ENCODE measurements around the gene RCC1. TPM values are rescaled to one million over a fixed set of nuclear protein-coding genes. Genes with fewer than 3 reads are reported as not detected.

Gene RCC1, protein sequence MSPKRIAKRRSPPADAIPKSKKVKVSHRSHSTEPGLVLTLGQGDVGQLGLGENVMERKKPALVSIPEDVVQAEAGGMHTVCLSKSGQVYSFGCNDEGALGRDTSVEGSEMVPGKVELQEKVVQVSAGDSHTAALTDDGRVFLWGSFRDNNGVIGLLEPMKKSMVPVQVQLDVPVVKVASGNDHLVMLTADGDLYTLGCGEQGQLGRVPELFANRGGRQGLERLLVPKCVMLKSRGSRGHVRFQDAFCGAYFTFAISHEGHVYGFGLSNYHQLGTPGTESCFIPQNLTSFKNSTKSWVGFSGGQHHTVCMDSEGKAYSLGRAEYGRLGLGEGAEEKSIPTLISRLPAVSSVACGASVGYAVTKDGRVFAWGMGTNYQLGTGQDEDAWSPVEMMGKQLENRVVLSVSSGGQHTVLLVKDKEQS
- total RNA-seq (2022) (30.3 and 42.4 TPM in 2 replicates), Bru-seq, nascent RNA (percentile 93 among the genes with signal in this experiment), BruChase-seq, experiment 1, labeled RNA remaining after a 6-hour chase (percentile 92 among the genes with signal in this experiment), BruChase-seq, experiment 2, labeled RNA remaining after a 2-hour chase (percentile 92 among the genes with signal in this experiment)
- long read RNA-seq, partial matches to known transcripts = 2 of 17 reads
- long read RNA-seq, other reads (novel, unspliced or antisense) = 12 of 17 reads

DNA sequence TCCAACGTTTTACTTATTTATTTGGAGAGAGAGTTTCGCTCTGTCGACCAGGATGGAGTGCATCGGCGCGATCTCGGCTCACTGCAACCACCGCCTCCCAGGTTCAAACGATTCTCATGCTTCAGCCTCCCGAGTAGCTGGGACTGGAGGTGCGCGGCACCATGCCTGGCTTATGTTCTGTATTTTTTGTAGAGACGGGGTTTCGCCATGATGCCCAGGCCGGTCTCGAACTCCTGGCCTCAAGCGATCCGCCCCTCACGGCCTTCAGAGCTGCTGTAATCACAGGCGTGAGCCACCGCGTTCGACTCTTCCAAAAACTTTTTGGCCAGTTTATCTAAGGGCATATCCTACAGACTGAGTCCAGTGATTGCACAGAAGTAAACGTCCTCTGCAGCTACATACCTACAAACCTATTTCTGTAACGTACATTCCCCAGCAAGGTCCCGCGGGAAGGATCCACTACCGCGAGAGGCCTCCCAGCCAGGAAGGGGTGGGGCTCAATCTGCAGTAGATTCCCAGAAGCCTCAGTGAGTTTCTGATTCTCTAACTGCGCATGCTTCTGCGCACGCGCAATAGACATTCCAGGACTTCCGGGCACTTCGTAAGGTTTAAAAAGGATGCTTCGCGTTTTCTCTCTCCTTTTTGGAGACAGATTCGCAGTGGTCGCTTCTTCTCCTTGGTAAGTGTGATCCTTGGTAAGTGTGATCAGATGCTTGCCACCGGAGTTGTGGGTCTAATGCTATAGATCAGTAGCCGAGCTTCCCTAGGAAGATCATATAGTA lies at the start of gene RCC1:
Gene RCC1 (plus strand): TSS at position 638 of the 782 bp plus-strand sequence. CDS start 23,824 bp downstream, outside the sequence.
- ChIA-PET CTCF (interaction anchor here (0.5 to 0.8 kb wide), 2 partner anchors 96 to 97 kb away, joined by 3 to 5 read pairs; no protein-coding TSS in a partner anchor), POLR2A (interaction anchor here (0.6 to 14.1 kb wide), 37 partner anchors 8 to 286 kb away, joined by 3 to 237 read pairs (median 4); partner anchors contain the start of genes MED18, SESN2, TAF12 and TRNAU1AP)
- Mint-ChIP-seq H3K27ac (ENCODE audit: low read depth, unreplicated experiment) (peak within 1 kb of the TSS; percentile 98), H3K36me3 (ENCODE audit: insufficient read depth, unreplicated experiment) (peaks cover 54% of the 10 kb centered on the region), H3K4me3 (ENCODE audit: unreplicated experiment) (peak within 1 kb of the TSS; percentile 95), H3K4me1 (ENCODE audit: insufficient read depth, unreplicated experiment) (peaks cover 22% of the 10 kb centered on the region), H3K27me3 (ENCODE audit: insufficient read depth, unreplicated experiment) (no peaks in the 10 kb centered on the region), H3K9me3 (ENCODE audit: unreplicated experiment) (no peaks in the 10 kb centered on the region)
- TSS peak; percentile 84 for BruUV-seq (replicated peaks)
- TF ChIP-seq, protein P1, sequence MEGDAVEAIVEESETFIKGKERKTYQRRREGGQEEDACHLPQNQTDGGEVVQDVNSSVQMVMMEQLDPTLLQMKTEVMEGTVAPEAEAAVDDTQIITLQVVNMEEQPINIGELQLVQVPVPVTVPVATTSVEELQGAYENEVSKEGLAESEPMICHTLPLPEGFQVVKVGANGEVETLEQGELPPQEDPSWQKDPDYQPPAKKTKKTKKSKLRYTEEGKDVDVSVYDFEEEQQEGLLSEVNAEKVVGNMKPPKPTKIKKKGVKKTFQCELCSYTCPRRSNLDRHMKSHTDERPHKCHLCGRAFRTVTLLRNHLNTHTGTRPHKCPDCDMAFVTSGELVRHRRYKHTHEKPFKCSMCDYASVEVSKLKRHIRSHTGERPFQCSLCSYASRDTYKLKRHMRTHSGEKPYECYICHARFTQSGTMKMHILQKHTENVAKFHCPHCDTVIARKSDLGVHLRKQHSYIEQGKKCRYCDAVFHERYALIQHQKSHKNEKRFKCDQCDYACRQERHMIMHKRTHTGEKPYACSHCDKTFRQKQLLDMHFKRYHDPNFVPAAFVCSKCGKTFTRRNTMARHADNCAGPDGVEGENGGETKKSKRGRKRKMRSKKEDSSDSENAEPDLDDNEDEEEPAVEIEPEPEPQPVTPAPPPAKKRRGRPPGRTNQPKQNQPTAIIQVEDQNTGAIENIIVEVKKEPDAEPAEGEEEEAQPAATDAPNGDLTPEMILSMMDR (IDR thresholded peaks at IDR 0.05; ENCODE audit: unreplicated experiment) = no peak
- intact Hi-C loops (cut with micrococcal nuclease) = loop anchor here (2.0 kb wide), 1 partner anchor 97 kb away; no protein-coding TSS in a partner anchor
- peak; percentile 99 for DNase-seq (ENCODE audit: unreplicated experiment)

GRCh38 chr1:28456078-28456477 lies 49.8 kb upstream of the RCC1 start:
- BruUV-seq (replicated peaks) = no TSS peak
- Mint-ChIP-seq H3K27ac (ENCODE audit: low read depth, unreplicated experiment) (peak overlapping the region; percentile 72), H3K27me3 (ENCODE audit: insufficient read depth, unreplicated experiment) (no peaks in the 10 kb centered on the region), H3K9me3 (ENCODE audit: unreplicated experiment) (no peaks in the 10 kb centered on the region), H3K4me1 (ENCODE audit: insufficient read depth, unreplicated experiment) (peaks cover 34% of the 10 kb centered on the region), H3K4me3 (ENCODE audit: unreplicated experiment) (no peak overlapping the region), H3K36me3 (ENCODE audit: insufficient read depth, unreplicated experiment) (peaks cover 34% of the 10 kb centered on the region)
- ChIA-PET CTCF (interaction anchor here (0.7 kb wide), 1 partner anchor 151 kb away, joined by 4 read pairs; no protein-coding TSS in a partner anchor), POLR2A (interaction anchor here (0.8 to 2.4 kb wide), 2 partner anchors 18 to 389 kb away, joined by 4 to 9 read pairs; no protein-coding TSS in a partner anchor)
- intact Hi-C loops (cut with micrococcal nuclease) = no loop called here
- peak; percentile 60 for DNase-seq (ENCODE audit: unreplicated experiment)
- TF ChIP-seq, protein P1 (IDR thresholded peaks at IDR 0.05; ENCODE audit: unreplicated experiment) = no peak

DNA sequence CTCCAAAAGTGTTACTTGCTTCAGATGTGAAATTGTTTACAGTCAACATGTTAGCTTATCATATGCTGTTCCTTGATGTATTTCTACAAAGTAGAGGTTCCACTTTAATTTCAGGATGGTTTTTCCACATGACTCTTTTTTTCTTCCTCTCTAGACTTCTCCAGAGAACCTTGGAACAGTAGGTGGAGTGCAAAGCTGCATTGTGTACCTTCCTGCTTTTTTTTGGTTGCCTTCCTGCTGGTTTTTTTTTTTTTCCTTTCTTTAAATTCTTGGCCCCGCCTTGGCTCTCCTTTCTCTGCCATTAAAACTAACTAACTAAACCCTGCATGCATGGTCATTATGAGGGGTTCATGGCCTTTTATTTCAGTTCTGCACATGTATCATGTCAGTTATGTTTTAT lies 48.2 kb upstream of the RCC1 start:
- BruUV-seq (replicated peaks) = no TSS peak
- TF ChIP-seq, protein P1 (IDR thresholded peaks at IDR 0.05; ENCODE audit: unreplicated experiment) = no peak
- no peaks in the 10 kb centered on the region for H3K27me3 Mint-ChIP-seq (ENCODE audit: insufficient read depth, unreplicated experiment)
- no peak for DNase-seq (ENCODE audit: unreplicated experiment)
- H3K4me3 Mint-ChIP-seq (ENCODE audit: unreplicated experiment) = no peak overlapping the region
- H3K4me1 Mint-ChIP-seq (ENCODE audit: insufficient read depth, unreplicated experiment) = peaks cover 34% of the 10 kb centered on the region
- ChIA-PET CTCF (no interaction called here), POLR2A (interaction anchor here (1.2 kb wide), 1 partner anchor 54 kb away, joined by 3 read pairs; no protein-coding TSS in a partner anchor)
- H3K36me3 Mint-ChIP-seq (ENCODE audit: insufficient read depth, unreplicated experiment) = peaks cover 46% of the 10 kb centered on the region
- no peaks in the 10 kb centered on the region for H3K9me3 Mint-ChIP-seq (ENCODE audit: unreplicated experiment)
- intact Hi-C loops (cut with micrococcal nuclease) = no loop called here
- no peak overlapping the region for H3K27ac Mint-ChIP-seq (ENCODE audit: low read depth, unreplicated experiment)
